Measurements from ENCODE around the gene CEACAM1.
"Not testable (repeated sequence)": the region's sequence is repeated elsewhere in the genome, so short reads cannot be mapped to it uniquely, and the experiment has no call there.

GRCh38 chr19:42549067-42549466 is 20.8 kb upstream of the CEACAM1 start:
- TF ChIP-seq CTCF (conservative IDR thresholded peaks at IDR 0.05); ZFX (IDR thresholded peaks at IDR 0.05): not testable (repeated sequence)

Data from C4-2B (cell line).